Left ventricle myocardium inferior (tissue), 1 donor: ENCODE results near the gene DEFB119. TPM values are rescaled to one million over a fixed set of nuclear protein-coding genes. Genes with fewer than 3 reads are reported as not detected.

Experiments
- DNase-seq: peaks from one replicate; pipeline ENCODE4 v3.0.0-alpha.2; 2020
- H3K27ac ChIP-seq: fragments of 200-600 bp; replicated peaks from 2 replicates; pipeline ENCODE4 v1.8.0; 2021
- H3K27me3 ChIP-seq: fragments of 200-600 bp; 2 replicates; pipeline ENCODE4 v1.8.0; 2021; ENCODE audit warnings: low read depth
- H3K36me3 ChIP-seq: fragments of 200-600 bp; 2 replicates; pipeline ENCODE4 v1.8.0; 2021
- H3K4me1 ChIP-seq: fragments of 200-600 bp; 2 replicates; pipeline ENCODE4 v1.8.0; 2021
- H3K4me3 ChIP-seq: fragments of 200-600 bp; 2 replicates; pipeline ENCODE4 v1.8.0; 2021; ENCODE audit warnings: mild to moderate bottlenecking, moderate library complexity
- H3K9me3 ChIP-seq: fragments of 200-600 bp; replicated peaks from 2 replicates; pipeline ENCODE4 v1.8.0; 2021
- intact Hi-C: fragments of 100-400 bp; cut with micrococcal nuclease; formaldehyde crosslinking; loops from one replicate; pipeline ENCODE4 v1.11.0; 2022
- total RNA-seq: library from RNA; stranded (reverse); fragmentation: NEBNext Ultra II Directional; extraction: Animal tissue kit (Norgen Biotek cat#: 25700); gene quantifications from one replicate; pipeline ENCODE4 v1.2.1, GENCODE V29; 2021
- TF ChIP-seq, protein P1 (sequence below): fragments of 200-600 bp; IDR thresholded peaks from 2 replicates; pipeline ENCODE4 v1.8.0; 2021; ENCODE audit warnings: antibody characterized with exemption, mild to moderate bottlenecking, borderline replicate concordance
- donor health status: DM: no; HTN: yes; CAD: no; lungs with severe emphysema.

The DEFB119 gene
- total RNA-seq, 1 donor from 2014 or later: not detected

DNA sequence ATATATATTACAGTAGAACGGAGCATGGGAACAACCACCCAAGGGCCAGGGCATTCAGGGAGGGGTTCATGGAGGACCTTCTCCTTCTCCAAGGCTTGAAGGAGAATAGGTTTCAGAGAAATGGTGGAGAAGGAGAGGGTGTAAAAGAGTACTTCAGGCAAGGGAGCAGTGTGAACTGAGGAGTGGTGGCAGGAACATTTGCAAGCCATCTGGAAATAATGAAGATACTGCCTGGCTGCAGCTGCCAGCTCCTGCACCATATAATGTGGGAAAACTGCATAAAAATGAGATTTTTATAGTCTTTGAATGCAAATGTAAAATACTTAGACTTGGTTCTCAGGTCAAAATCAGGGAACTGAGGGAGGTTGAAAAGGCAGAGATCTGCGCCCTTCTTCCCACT is 25.3 kb upstream of the DEFB119 start:
- H3K27ac ChIP-seq: no peak overlapping the region
- H3K36me3 ChIP-seq: no peaks in the 10 kb centered on the region
- H3K27me3 ChIP-seq: peaks cover 27% of the 10 kb centered on the region
- H3K4me1 ChIP-seq: no peaks in the 10 kb centered on the region
- intact Hi-C loops: no loop called here
- TF ChIP-seq, protein P1, sequence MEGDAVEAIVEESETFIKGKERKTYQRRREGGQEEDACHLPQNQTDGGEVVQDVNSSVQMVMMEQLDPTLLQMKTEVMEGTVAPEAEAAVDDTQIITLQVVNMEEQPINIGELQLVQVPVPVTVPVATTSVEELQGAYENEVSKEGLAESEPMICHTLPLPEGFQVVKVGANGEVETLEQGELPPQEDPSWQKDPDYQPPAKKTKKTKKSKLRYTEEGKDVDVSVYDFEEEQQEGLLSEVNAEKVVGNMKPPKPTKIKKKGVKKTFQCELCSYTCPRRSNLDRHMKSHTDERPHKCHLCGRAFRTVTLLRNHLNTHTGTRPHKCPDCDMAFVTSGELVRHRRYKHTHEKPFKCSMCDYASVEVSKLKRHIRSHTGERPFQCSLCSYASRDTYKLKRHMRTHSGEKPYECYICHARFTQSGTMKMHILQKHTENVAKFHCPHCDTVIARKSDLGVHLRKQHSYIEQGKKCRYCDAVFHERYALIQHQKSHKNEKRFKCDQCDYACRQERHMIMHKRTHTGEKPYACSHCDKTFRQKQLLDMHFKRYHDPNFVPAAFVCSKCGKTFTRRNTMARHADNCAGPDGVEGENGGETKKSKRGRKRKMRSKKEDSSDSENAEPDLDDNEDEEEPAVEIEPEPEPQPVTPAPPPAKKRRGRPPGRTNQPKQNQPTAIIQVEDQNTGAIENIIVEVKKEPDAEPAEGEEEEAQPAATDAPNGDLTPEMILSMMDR: no peak
- H3K9me3 ChIP-seq: no peaks in the 10 kb centered on the region
- DNase-seq: no peak
- no peak overlapping the region for H3K4me3 ChIP-seq

DNA sequence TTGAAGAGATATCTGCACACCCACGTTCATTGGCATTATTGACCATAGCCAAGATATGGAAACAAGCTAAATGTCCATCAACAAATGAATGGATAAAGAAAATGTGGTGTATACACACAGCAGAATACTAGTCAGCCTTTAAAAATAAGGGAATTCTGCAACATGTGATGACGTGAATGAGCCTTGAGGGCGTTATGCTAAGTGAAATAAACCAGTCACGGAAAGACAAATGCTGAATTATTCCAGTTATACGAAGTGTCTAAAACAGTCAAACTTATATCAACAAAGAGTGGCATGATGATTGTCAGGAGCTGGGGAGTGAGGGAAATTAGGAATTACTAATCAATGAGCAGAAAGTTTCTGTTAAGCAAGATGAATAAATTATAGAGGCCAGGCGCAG is 24.0 kb upstream of the DEFB119 start:
- H3K4me3 ChIP-seq: no peak overlapping the region
- DNase-seq: no peak

DNA sequence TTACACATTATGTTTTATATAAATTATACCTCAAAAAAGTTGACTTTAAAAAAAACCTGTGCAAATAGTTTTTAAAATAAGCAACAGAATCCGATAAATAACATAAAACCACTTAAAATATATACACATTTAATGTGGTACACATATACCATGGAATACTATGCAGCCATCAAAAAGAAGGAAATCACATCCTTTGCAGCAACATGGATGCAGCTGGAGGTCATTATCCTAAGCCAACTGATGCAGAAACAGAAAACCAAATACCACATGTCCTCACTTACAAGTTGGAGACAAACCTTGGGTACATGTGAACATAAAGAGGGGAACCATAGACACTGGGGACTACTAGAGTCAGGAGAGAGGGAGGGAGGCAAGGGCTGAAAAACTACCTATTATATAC is 19.6 kb upstream of the DEFB119 start:
- intact Hi-C loops: no loop called here

More for the DNA sequence above, 24.0 kb upstream of the DEFB119 start:
- H3K27ac ChIP-seq: no peak overlapping the region
- H3K4me1 ChIP-seq: no peaks in the 10 kb centered on the region
- TF ChIP-seq, protein P1: no peak
- intact Hi-C loops: no loop called here
- peaks cover 38% of the 10 kb centered on the region for H3K27me3 ChIP-seq
- no peaks in the 10 kb centered on the region for H3K36me3 ChIP-seq
- H3K9me3 ChIP-seq: peaks cover 3% of the 10 kb centered on the region

DNA sequence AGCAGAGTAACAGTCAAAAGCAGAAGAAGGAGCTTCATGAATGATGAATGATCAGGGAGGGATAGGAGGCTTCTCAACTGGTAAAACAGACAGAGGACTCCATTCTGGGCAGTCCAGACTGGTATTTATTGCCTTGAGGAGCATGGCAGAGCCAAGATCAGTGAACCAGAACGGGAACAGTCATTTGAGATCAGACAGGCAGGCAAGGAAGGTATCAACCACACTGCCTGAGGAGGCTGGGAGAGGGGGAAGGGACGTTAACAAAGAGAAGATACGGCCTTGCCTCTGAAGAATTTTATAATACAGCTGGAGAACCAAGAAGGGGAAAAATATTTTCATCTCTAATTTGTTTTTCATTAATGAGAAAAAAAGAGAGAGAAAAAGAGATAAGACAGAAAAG is 15.7 kb upstream of the DEFB119 start, which contains the start of gene DEFB121:
TSS of gene DEFB121 (minus strand) at position 101 of the 400 bp plus-strand sequence. CDS start at position 38, 63 bp downstream.
- Histone ChIP-seq H3K36me3 (no peaks in the 10 kb centered on the region), H3K27ac (no peak within 1 kb of the TSS), H3K9me3 (peaks cover 3% of the 10 kb centered on the region), H3K27me3 (peaks cover 63% of the 10 kb centered on the region), H3K4me3 (no peak within 1 kb of the TSS), H3K4me1 (no peaks in the 10 kb centered on the region)
- intact Hi-C loops: no loop called here
- TF ChIP-seq, protein P1: no peak
- no peak for DNase-seq

More for the DNA sequence above, 19.6 kb upstream of the DEFB119 start:
- no peak overlapping the region for H3K4me3 ChIP-seq
- TF ChIP-seq, protein P1: no peak
- DNase-seq: no peak
- peaks cover 54% of the 10 kb centered on the region for H3K27me3 ChIP-seq
- no peaks in the 10 kb centered on the region for H3K4me1 ChIP-seq
- no peaks in the 10 kb centered on the region for H3K36me3 ChIP-seq
- H3K27ac ChIP-seq: no peak overlapping the region
- peaks cover 3% of the 10 kb centered on the region for H3K9me3 ChIP-seq

DNA sequence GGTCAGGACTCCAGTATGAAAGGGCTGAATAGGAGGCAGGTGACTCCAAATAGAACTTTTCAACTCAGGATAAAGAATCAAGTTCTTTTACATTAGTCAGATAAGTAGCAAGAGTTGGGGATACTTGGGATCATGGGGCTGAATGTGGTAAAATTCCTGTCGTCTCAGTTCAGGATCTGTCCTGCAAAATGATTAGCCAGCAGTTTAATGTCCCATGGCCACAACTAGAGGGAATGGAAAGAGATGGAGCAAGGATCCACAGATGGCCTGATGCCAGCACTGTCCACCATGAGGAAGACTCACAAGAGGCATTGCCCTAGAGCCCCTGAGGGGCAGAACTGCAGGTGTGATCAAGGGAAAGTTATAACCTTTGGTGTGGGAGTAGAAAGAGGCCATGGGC is 13.5 kb upstream of the DEFB119 start:
- Histone ChIP-seq H3K27me3 (peaks cover 53% of the 10 kb centered on the region), H3K4me1 (no peaks in the 10 kb centered on the region), H3K4me3 (no peak overlapping the region), H3K27ac (no peak overlapping the region), H3K36me3 (no peaks in the 10 kb centered on the region), H3K9me3 (no peaks in the 10 kb centered on the region)
- intact Hi-C loops: no loop called here
- no peak for DNase-seq
- TF ChIP-seq, protein P1: no peak
